Pancreas (tissue), 10 donors: ENCODE measurements around the gene ABHD12B. TPM values are rescaled to one million over a fixed set of nuclear protein-coding genes. Genes with fewer than 3 reads are reported as not detected.

Source experiments
- ATAC-seq, 4 donors: fragments of 200-7000 bp; cut with Tn5 transposase; one replicate each; pipeline versions ENCODE4 v1.8.0 to v1.9.1; 2020; ENCODE audit warnings: mild to moderate bottlenecking in 4 of 4, moderate library complexity in 4 of 4
- DNase-seq, 6 donors: peaks; one replicate each; pipeline ENCODE4 v3.0.0-alpha.2; 2020
- FAIRE-seq: peaks from 2 replicates; lab custom pipeline; 2012; peaks lifted over from hg19 to GRCh38; lab: Jason Lieb, UNC
- H3K27ac ChIP-seq, 4 donors: fragments of 200-600 bp; sonication (generic); 1 replicate in 3 of 4; 2 replicates in 1 of 4; pipeline versions ENCODE4 v1.5.0 to v1.8.0; 2020
- H3K27me3 ChIP-seq, 4 donors: fragments of 200-600 bp; one replicate each; pipeline ENCODE4 v1.8.0; 2021
- H3K36me3 ChIP-seq, 3 donors: fragments of 200-600 bp; sonication (generic) in 1 of 3; one replicate each; pipeline versions ENCODE4 v1.5.0 to v1.8.0; 2020 to 2021
- H3K4me1 ChIP-seq, 3 donors: fragments of 200-600 bp; one replicate each; pipeline ENCODE4 v1.8.0; 2021
- H3K4me3 ChIP-seq, 4 donors: fragments of 200-600 bp; sonication (generic) in 2 of 4; one replicate each; pipeline versions ENCODE4 v1.5.0 to v1.8.0; 2020 to 2021
- H3K9me3 ChIP-seq, 4 donors: fragments of 200-600 bp; one replicate each; pipeline ENCODE4 v1.8.0; 2021
- WGBS, 2 donors: extraction: QIAGEN DNeasy Blood & Tissue Kit; methylation state at CpG; one replicate each; pipeline ENCODE4 v1.1.7; 2013; 5-methylcytosine and 5-hydroxymethylcytosine counted together
- intact Hi-C, 3 donors: fragments of 100-400 bp; cut with DNase I; formaldehyde crosslinking; loops; one replicate each; pipeline versions ENCODE4 v1.11.1 to v1.14.2; 2022
- polyA plus RNA-seq, 2 donors: library from polyadenylated mRNA; stranded (reverse); fragments of 200-250 nt; gene quantifications; one replicate each; pipeline ENCODE4 v1.2.3, GENCODE V29; 2013
- total RNA-seq, 6 donors: library from RNA; stranded (reverse); fragmentation: NEBNext Ultra II Directional in 4 of 6; extraction: Animal tissue kit (Norgen Biotek cat#: 25700) in 4 of 6; gene quantifications; one replicate each; pipeline versions ENCODE4 v1.2.1 to v1.2.4, GENCODE V29; 2021 to 2023
- TF ChIP-seq, protein P1 (sequence below), 4 donors: fragments of 200-600 bp; sonication (generic) in 3 of 4; IDR thresholded peaks; one replicate each; pipeline versions ENCODE4 v1.5.0 to v1.8.0; 2021; ENCODE audit warnings: antibody characterized with exemption in 4 of 4
- donor health status: healthy with polysubstance abuse.
- donor health status: DM: no; HTN: no; CAD: no; lungs with moderate emphysema.
- donor health status: DM: no; HTN: no; CAD: no.
- donor health status: control.
- donor health status: control.
- donor health status: Bipolar disorder and iron deficiency.
- donor health status: DM: yes; HTN: yes; CAD: no.
- donor health status: DM: no; HTN: no; CAD: no.
- donor health status: DM: no; HTN: no; CAD: no.
- donor health status: DM: yes; HTN: yes; CAD: no.

The ABHD12B gene
- total and polyA plus RNA-seq, 8 donors = 0.16 TPM; not detected in 7

DNA sequence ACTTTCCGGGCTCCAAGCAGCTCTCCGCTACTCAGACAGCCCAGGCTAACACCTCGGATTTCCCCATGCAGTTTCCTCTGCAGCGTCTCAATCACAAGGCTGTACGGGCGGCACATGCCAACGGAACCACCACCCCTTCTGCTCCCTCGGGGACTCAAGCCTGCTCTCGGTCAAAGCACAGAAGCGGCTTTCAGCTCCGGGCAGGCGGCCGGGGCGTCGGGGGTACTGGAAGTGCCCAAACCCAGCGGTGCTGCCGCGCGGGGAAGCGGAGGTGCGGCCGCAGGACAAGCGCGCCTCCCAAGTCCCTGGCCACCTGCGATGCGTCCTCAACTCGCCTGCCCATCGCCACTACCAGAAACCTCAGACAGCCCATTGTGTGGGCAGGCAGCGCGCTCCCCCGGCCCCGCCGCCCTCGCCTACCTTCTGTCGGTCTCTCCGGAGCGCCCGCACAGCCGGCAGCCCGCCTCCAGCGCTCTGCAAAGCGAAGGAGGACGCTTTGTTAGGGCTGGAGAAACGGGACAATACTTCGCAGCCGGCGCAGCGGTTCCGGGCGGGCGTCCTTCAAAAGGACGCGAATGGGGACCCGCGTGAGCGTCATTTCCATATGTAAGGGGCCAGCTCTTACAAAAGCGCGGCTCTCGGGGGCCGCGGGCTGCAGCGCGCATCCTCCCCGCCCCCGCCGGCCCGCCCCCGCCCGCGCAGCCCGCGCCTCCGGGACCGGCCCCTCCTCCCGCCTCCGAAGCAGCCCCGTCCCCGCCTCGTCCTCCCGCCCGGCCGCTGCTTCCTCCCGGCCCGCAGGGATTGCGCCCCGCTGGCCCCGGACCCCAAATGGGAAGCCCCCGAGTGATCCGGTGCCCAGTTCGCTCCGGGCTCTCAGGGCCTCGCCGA is 41.6 kb upstream of the ABHD12B start:
- H3K36me3 ChIP-seq = no peaks in the 10 kb centered on the region
- 0% methylated on average over 50 to 93 of the region's 93 CpGs for WGBS, 2 donors
- TF ChIP-seq, protein P1, sequence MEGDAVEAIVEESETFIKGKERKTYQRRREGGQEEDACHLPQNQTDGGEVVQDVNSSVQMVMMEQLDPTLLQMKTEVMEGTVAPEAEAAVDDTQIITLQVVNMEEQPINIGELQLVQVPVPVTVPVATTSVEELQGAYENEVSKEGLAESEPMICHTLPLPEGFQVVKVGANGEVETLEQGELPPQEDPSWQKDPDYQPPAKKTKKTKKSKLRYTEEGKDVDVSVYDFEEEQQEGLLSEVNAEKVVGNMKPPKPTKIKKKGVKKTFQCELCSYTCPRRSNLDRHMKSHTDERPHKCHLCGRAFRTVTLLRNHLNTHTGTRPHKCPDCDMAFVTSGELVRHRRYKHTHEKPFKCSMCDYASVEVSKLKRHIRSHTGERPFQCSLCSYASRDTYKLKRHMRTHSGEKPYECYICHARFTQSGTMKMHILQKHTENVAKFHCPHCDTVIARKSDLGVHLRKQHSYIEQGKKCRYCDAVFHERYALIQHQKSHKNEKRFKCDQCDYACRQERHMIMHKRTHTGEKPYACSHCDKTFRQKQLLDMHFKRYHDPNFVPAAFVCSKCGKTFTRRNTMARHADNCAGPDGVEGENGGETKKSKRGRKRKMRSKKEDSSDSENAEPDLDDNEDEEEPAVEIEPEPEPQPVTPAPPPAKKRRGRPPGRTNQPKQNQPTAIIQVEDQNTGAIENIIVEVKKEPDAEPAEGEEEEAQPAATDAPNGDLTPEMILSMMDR (IDR thresholded peaks at IDR 0.05) = no peak
- peaks cover 0 to 12% (median 7%) of the 10 kb centered on the region in 3 donors for H3K4me1 ChIP-seq
- peak overlapping the region; percentile 62 to 88 (median 74) for H3K4me3 ChIP-seq
- ATAC-seq = peak; percentile 24 to 62 (median 54)
- peak; percentile 26 to 82 (median 48) for DNase-seq
- peak overlapping the region in 3 of 4 donors; percentile 52 to 69 (median 65) for H3K27ac ChIP-seq
- H3K27me3 ChIP-seq = no peaks in the 10 kb centered on the region
- intact Hi-C loops = loop anchor here in 1 of 3 donors (10.0 kb wide), 1 partner anchor 45 kb away; no protein-coding TSS in a partner anchor
- no peaks in the 10 kb centered on the region for H3K9me3 ChIP-seq
- no peak for FAIRE-seq

DNA sequence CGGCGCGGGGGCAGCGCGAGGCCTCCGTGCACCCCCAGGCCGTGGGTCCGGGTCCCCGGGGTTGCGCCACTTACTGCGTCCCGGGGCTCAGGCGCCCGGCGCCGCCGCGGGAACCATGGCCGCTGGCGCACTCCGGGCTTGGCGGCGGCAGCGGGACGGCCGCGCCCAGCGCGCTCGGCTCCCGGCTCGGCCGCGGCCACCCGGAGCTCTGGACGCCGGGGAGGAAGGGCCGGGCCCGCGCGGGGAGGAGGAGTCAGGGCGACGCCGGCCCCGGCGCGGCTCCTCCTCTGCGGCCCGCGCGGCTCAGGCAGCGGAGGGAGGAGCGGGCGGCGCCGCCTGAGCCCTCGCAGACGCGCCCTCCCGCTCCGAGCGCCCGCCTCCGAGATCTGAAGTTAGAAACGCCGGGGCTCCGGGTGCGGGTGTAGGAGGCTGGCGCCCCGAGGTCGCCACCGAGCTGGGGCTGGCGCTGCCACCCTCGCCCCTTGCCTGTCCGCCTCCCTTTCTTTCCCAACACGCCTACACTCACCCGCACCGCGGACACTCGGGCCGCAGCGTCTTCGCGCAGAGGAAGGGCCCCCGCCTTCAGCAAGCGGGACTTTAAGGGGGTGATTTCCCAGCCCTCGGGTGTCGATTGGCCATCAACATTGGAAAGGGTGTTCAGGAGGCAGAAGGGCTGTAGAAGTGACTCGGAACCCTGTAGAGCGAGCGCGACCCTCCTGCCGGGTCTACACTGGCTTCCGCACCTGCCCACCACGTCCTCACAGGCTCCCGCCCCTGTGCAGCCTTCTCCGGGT is 40.7 kb upstream of the ABHD12B start, which contains the start of gene NIN:
Gene NIN, minus strand, starts transcription at position 231 of the 794 bp plus-strand sequence. CDS start 9,106 bp downstream, outside the sequence.
- Histone ChIP-seq H3K4me1 (peaks cover 0 to 12% (median 7%) of the 10 kb centered on the region in 3 donors), H3K36me3 (no peaks in the 10 kb centered on the region), H3K27ac (peak within 1 kb of the TSS in 3 of 4 donors; percentile 60 to 69 (median 65)), H3K4me3 (peak within 1 kb of the TSS; percentile 62 to 88 (median 74)), H3K9me3 (no peaks in the 10 kb centered on the region), H3K27me3 (no peaks in the 10 kb centered on the region)
- intact Hi-C loops = loop anchor here in 1 of 3 donors (10.0 kb wide), 1 partner anchor 46 kb away; no protein-coding TSS in a partner anchor
- TF ChIP-seq, protein P1 (IDR thresholded peaks at IDR 0.05) = no peak
- ATAC-seq = peak; percentile 93 to 98 (median 97)
- no peak for FAIRE-seq
- 1% methylated on average over 49 to 97 of the region's 97 CpGs for WGBS, 2 donors
- peak; percentile 72 to 92 (median 78) for DNase-seq

DNA sequence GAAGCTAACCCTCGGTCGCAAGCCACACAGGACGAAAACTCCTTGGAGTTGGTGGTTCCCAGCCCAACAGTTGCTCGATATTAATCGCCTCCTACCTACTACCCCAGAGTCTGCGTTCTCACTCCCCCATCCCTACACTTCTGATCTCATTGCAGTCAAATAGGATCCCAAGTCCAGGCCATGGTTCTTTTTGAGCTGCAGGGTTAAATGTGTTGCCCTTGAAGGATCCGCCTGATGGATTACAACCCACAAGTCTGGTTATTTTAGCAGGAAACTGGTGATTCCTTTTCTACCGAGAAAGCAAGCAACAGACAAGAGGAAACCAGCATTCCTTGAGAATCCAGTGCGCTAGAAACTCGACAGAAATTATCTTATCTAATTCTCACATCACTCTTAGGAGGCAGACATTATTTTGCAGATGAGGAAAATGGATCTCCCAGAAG is 40.1 kb upstream of the ABHD12B start:
- no peak for FAIRE-seq

DNA sequence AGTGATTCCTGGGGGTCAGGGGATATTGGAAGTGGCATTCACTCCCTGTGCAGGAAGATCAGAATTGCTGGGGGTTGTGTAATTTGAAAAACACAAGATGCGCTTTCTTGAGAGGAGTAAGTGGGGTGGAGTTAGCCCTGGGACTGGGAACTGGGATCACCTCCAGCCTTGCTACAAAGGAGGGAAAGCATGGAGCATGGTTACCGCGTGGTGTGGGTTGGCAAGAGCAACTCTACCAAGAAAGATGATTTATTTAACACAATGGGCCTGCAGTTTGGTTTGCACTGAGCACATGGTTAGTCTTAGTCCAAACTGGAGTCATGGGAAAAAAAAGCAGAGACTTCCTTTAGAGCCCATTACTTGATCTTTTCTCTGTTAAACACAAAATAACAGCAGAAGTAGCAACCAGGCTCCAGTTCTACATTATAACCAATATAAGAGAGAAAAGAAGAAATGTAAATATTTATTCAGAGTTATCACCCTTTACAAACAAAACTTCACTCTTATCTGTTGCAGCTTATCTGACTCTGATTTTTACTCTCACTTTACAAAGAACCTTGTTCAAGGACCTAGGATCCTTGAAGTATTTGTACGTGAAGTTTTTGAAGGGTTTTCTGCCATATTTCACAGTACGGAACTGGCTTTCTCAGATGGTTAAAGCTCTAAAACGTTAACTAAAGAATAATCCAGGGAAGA is 38.8 kb upstream of the ABHD12B start:
- ATAC-seq = no peak
- no peak overlapping the region for H3K27ac ChIP-seq
- no peaks in the 10 kb centered on the region for H3K36me3 ChIP-seq
- no peak for DNase-seq
- intact Hi-C loops = loop anchor here in 1 of 3 donors (10.0 kb wide), 1 partner anchor 48 kb away; no protein-coding TSS in a partner anchor
- H3K4me3 ChIP-seq = no peak overlapping the region
- TF ChIP-seq, protein P1 (IDR thresholded peaks at IDR 0.05) = no peak
- H3K27me3 ChIP-seq = no peaks in the 10 kb centered on the region
- H3K4me1 ChIP-seq = peaks cover 0 to 12% (median 7%) of the 10 kb centered on the region in 3 donors
- H3K9me3 ChIP-seq = no peaks in the 10 kb centered on the region
- no peak for FAIRE-seq
- 38 to 41% methylated on average over 6 of the region's 6 CpGs for WGBS, 2 donors

More for the DNA sequence above, 40.1 kb upstream of the ABHD12B start:
- intact Hi-C loops = loop anchor here in 1 of 3 donors (10.0 kb wide), 1 partner anchor 47 kb away; no protein-coding TSS in a partner anchor
- peak overlapping the region; percentile 62 to 88 (median 74) for H3K4me3 ChIP-seq
- peaks cover 0 to 12% (median 7%) of the 10 kb centered on the region in 3 donors for H3K4me1 ChIP-seq
- H3K27me3 ChIP-seq = no peaks in the 10 kb centered on the region
- TF ChIP-seq, protein P1 (IDR thresholded peaks at IDR 0.05) = no peak
- no peaks in the 10 kb centered on the region for H3K9me3 ChIP-seq
- DNase-seq (no peak), ATAC-seq (peak; percentile 14 to 27 (median 26))
- peak overlapping the region in 2 of 4 donors; percentile 59 to 60 for H3K27ac ChIP-seq
- WGBS, 2 donors = 4 to 5% methylated on average over 10 of the region's 10 CpGs
- H3K36me3 ChIP-seq = no peaks in the 10 kb centered on the region
